Measurements from ENCODE around the gene UNC50.

- no peak for TF ChIP-seq CTCF (IDR thresholded peaks at IDR 0.05)
- no peak for TF ChIP-seq POLR2A (IDR thresholded peaks at IDR 0.05)
- no peak for TF ChIP-seq POLR2AphosphoS5 (IDR thresholded peaks at IDR 0.05)
- no peak for TF ChIP-seq EP300 (IDR thresholded peaks at IDR 0.05; ENCODE audit: low read depth)
Measured at GRCh38 chr2:98634406-98635092, 26.2 kb downstream of the UNC50 start.

All from transverse colon (tissue), 4 donors.